ENCODE results near the gene LMTK2. TPM values are rescaled to one million over a fixed set of nuclear protein-coding genes. Genes with fewer than 3 reads are reported as not detected.

Gene LMTK2
- total RNA-seq, 1 donor from 2014 or later = 10.1 TPM

DNA sequence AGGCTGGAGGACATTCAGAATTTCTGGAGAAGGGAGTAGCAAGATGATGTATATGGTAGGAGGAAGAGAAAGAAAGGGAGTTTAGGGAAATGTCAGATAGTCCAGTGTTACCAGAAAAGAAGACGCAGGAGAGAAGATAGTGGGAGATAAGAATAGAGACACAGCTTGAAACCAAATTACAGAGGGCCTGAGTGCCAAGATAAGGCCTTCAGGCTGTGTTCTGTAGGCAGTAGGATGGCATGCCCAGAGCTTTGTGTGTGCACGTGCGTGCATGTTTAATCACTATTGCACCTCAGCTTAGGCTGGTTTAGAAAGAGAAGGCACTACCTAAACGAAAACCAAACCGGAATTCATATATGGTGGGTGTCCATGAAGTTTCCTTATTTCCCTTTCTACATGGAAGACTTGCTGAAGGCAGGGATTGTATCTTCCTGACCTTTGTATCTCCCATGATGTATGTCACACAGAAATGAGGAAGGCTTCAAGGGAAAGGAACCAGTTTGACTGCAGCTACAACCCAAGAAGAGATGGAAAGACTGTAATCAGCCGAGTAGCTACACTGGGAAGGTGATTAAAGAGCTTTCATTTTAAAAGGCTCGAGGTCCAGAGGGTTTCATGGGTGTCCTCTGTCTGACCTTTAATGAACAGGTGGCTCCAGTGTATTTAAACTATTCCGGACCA, 68.7 kb downstream of the LMTK2 start:
- no peak for DNase-seq (ENCODE audit: low spot score)

DNA sequence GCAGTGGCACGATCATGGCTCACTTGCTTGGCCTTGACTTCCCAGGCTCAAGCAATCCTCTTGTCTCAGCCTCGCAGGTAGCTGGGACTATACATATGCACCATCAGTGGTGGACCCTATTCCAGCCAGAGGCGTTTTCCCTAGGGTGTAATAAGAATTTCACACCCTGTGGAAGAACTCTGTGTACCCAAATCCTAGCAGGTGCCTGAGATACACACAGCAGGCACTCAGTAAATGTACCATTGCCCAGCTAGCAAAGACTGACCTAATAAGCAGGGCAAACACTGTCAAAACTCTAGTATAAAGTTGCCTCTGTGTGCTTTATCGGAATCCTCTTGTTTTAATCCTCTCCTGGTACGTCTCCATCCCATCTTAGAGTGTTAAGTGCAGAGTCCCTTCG, 70.9 kb downstream of the LMTK2 start:
- no peak for DNase-seq (ENCODE audit: low spot score)

DNA sequence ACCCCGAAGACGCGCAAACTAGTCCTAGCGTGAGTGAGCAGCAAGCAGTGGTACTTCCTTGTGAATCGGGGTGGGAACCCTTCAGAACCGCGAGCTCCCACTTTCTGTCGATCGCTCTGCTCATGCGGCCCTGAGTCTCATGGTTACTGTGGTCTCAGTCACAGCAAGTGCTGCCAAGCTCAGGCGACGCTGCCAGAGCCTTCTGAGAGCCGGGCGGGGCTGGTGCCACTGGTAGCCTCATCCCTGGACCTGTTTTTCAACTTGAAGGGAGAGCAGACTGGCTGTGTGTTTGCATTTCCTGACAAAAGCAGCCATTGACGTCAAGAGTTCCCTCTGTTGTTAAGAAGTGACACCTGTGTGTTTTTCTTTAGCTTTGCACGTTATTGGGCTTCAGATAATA, 71.7 kb downstream of the LMTK2 start:
- DNase-seq (ENCODE audit: low spot score) = peak; percentile 14

DNA sequence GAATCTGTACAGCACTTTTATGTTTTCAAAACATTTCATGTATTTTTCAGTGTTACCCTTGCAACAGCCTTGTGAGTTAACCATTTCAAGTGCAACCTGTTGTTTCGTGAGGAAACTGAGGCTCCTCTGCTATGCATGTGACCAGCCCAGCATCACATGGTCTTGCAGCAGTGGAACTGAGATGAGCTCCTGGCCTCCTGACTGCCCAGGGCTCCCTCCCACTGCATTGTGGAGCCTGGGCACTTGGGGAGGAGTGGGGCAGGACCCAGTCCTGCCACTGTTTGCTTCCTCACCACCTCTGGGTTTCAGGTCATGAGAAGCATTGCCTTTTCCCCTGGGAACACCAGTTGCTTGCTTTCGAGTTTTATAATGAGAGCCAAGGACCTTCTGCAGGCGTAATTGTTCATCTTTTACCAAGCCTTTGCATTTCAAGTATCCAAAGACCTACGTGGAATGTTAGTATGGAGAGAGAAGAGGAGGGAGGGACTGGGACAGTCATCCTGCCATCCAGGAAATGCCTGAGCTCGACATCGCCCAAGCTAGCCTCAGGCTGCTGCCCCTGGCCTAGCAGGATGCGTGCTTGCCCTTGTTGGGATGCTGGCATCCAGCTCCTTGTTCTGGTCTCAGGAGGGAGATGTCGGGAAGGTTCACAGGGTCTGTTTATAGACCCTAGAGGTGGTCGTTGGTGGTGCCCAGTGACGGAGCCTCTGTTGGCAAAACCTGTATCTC, 72.3 kb downstream of the LMTK2 start:
- DNase-seq (ENCODE audit: low spot score) = no peak

DNA sequence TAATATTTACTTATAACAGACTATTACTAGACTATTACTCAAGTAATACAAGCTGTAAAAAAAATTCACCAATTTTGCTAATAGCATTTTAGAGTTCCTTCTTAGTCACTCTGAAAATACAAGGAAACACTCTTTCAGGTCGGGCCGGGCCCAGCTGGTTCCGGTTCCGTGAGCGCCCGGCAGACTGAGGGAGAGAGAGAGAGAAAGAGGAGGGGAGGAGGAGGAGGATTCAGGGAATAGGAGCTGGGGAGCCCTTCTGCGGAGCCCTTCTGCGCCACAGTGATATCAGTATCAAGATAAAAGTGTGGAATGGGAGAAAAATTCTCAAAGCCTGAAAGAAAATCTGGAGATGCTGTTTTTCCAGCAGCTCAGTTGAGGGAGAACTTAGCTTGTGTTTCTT, 74.1 kb downstream of the LMTK2 start:
- no peak for DNase-seq (ENCODE audit: low spot score)

DNA sequence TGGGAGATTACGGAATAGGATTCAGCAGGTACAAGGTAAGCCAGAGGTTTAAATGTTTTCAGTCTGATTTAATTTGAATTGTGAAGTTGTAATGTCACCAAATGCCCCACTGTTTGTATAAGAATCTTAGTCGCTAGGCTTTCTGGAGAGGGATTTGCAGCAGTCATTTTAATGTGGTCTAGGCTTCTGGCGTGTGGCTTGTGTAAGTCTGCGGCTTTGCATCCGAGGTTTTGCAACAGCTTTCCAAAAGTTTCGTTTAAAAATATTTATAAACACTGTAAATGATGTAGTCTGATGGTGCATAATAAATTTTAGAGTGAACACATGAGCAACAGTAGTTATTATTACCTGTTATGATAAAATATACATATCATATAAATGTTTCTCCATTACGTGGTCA, 78.4 kb downstream of the LMTK2 start:
- DNase-seq (ENCODE audit: low spot score) = no peak

DNA sequence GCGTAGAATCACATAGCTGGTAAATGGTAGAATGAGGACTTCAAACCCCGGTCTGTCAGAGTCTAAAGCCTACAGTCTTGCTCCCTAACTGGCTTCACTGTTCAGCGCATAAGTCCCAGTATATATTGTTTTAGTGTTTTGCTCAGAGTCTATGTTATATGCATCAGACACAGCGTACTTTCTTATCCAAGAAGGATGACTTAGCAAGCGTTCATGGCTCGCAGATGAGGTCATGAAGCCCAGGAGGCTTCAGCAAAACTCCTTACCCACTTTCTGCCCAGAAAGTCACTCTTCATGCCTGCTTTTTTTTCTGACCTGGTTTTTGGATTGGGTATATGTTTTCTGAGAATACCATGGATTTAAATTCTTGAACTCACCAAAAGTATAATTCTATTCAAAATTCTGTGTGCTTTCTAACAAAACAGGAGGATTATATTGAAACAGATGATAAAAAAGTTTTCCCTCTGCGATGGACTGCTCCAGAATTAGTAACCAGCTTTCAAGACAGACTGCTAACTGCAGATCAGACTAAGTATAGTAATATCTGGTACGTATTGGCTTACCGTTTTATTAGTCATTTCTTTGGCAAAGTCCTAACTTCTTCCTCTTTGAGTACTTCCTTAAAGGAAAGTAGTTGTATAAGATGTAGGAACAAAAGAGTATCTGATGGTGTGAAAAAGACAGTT, 79.9 kb downstream of the LMTK2 start:
- peak; percentile 34 for DNase-seq (ENCODE audit: low spot score)

DNA sequence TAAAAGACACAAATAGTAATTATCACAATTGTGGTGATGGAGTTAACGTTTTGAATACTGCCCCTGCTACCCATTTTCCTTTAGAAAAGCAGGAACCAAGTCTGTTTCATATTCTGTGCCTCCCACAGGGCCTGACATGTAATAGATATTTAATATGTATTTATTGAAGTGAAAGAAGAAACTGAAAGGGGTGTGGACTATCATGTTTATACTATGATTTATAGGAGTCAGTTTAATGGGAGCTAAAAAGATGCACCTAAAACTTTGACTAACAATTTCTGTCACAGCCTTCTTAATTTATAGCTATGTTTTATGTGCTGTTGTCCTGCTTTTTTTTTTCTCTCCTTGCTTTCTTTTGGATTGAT, 80.5 kb downstream of the LMTK2 start:
- DNase-seq (ENCODE audit: low spot score) = no peak

DNA sequence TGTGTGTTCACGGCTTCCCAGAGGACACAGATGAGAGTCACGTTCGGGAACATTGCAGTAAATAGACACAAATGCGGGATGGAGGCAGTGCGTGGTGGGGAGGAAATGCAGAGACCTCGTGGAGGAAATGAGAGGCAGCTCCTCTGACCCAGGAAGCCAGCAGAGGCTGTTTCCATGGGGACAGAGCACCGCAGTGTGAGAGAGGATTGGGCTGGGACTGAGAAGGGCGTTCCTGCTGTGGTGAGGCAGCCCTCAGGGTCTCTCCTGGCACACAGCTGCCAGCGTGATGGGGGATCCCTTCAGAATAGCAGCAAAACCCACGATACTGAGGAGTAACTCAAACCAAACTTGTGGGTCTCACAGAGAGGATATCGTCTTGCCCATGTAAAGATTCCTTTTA, 82.9 kb downstream of the LMTK2 start:
- DNase-seq (ENCODE audit: low spot score) = no peak

DNA sequence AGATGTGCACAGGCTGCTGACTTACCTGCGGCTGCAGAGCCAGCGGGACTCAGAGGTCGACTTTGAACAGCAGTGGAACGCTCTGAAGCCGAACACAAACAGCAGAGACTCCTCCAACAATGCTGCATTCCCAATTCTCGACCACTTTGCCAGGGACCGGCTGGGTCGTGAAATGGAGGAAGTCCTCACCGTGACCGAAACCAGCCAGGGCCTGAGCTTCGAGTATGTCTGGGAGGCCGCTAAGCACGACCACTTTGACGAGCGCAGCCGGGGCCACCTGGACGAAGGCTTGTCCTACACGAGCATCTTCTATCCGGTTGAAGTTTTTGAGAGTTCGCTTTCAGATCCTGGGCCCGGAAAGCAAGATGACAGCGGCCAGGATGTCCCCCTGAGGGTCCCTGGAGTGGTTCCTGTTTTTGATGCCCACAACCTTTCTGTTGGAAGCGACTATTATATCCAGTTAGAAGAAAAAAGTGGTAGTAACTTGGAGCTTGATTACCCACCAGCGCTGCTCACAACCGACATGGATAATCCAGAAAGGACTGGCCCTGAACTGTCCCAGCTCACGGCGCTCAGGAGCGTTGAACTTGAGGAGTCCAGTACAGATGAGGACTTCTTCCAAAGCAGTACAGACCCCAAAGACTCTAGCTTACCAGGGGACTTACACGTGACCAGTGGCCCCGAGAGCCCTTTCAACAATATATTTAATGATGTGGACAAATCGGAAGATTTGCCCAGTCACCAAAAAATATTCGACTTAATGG, 85.2 kb downstream of the LMTK2 start:
- DNase-seq (ENCODE audit: low spot score) = no peak

DNA sequence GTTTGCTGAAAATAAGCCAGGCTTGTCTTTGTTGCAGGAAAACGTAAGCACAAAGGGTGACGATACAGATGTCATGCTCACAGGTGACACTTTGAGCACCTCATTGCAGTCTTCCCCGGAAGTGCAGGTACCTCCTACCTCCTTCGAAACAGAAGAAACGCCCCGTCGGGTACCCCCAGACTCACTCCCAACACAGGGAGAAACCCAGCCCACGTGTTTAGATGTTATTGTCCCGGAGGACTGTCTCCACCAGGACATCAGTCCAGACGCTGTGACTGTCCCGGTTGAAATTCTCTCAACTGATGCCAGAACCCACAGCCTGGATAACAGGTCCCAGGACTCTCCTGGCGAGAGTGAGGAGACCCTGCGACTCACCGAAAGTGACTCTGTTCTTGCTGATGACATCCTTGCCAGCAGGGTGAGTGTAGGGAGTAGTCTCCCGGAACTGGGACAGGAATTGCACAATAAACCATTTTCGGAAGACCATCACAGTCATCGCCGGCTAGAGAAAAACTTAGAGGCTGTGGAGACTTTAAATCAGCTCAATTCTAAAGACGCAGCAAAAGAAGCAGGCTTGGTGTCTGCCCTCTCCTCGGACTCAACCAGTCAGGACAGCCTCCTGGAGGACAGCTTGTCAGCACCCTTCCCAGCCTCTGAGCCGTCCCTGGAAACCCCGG, 86.3 kb downstream of the LMTK2 start:
- no peak for DNase-seq (ENCODE audit: low spot score)

DNA sequence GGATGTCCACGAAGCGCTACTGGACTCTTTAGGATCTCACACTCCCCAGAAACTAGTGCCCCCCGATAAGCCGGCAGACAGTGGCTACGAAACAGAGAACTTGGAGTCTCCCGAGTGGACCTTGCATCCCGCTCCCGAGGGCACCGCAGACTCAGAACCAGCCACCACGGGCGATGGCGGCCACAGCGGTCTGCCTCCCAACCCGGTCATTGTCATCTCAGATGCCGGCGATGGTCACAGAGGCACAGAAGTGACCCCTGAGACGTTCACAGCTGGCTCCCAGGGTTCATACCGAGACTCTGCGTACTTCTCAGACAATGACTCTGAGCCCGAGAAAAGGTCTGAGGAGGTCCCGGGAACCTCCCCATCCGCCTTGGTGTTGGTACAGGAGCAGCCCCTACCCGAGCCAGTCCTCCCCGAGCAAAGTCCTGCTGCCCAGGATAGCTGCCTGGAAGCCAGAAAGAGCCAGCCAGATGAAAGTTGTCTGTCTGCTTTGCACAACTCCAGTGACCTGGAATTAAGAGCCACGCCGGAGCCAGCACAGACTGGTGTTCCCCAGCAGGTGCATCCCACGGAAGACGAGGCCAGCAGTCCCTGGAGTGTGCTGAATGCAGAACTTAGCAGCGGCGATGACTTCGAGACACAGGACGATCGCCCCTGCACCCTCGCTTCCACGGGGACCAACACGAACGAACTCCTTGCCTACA, 87.0 kb downstream of the LMTK2 start:
- no peak for DNase-seq (ENCODE audit: low spot score)

DNA sequence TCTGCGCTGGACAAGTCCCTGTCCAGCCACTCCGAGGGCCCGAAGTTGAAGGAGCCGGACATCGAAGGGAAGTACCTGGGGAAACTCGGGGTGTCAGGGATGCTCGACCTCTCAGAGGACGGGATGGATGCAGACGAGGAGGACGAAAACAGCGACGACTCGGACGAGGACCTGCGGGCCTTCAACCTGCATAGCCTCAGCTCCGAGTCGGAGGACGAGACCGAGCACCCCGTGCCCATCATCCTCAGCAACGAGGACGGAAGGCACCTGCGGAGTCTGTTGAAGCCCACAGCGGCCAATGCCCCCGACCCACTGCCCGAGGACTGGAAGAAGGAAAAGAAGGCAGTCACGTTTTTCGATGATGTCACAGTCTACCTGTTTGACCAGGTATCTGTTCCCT, 87.5 kb downstream of the LMTK2 start:
- no peak for DNase-seq (ENCODE audit: low spot score)

DNA sequence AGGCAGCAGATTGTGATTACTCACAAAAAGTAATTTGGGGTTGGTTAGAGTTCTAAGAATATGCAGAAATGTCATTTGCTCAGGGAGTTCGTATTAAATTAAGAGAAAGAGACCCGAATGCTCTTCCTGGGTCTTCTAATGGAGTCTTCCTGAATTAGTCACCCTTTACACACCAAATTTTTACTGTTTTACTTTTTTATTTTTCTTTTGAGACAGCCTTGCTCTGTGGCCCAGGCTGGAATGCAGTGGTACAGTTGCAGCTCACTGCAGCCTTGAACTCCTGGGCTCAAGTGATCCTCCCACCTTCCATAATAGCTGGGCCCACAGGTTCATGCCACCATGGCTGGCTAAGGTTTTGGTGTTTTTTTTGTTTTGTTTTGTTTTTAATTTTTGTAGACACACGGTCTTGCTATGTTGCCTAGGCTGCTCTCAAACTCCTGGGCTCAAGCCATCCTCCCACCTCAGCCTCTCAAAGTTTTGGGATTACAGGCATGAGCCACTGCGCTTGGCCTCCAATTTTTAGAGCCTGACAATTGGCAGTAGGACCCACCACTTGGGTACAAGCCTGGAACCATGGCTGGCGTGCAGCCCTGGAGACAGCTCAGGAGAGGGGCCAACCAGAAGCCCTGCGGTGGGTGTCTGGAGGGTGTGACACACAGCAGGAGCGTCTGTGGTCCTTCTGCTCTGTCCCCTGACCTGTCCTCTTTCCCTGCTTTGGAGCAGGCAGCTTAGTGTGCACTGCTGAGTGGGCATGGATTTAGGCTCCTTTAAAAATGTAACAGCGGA, 88.2 kb downstream of the LMTK2 start:
- no peak for DNase-seq (ENCODE audit: low spot score)

DNA sequence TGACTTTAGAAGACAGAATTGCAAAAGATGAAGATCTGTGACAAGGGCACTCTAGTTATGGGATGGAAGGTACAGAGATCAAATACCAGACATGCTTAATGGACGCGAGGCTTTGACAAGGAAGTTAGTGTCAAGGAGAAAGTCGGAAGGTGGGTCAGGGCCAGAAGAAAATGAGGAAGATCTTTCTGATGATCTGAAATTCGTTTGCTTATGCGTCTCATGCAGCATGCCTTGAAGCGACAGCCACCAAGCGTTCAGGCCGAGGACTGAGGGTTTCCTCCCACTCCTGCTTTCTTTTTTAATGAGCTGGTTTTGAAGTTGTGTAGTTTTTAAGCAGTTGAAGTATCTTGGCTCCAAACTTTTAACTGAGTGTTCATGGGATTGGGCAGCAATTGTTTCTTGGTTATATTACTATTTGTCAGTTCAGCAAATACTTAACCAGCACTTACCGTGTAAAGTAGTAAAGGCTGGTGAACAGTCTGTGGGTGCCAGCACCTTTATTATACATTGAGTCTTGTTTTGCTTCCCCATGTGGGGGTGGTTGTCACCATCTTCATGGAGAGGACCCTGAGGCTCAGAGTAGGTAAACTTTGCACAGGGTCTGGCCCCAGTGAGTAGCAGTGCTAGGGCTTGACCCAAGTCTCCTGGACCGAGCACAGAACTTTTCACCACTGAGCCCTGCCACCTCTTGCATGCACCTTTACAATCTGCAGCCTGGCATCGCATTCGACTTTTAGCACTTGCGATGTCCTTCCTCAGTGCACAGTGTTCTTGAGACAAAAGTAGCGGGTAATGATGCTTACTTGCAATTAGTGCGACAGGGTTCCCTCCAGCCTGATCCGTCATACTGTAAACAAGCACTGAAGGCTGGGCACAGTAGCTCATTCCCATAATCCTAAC, 90.3 kb downstream of the LMTK2 start:
- no peak for DNase-seq (ENCODE audit: low spot score)

DNA sequence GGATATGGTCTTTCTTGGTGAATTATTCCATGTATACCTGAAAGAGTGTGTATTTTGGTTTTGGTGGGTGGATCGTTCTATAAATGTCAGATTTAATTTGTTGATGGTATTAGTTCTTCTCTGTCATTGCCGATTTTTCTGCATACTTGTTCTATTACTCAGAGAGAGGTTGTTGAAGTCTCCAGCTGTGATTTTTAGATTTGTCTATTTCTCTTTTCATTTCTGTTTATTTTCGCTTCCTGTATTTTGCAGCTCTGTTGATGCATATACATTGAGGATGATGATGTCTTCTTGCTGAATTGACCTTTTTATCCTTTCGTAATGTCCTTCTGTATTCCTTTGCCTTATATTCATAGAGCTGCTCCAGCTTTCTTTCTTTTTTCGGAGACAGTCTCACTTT, 92.5 kb downstream of the LMTK2 start:
- DNase-seq (ENCODE audit: low spot score) = no peak

DNA sequence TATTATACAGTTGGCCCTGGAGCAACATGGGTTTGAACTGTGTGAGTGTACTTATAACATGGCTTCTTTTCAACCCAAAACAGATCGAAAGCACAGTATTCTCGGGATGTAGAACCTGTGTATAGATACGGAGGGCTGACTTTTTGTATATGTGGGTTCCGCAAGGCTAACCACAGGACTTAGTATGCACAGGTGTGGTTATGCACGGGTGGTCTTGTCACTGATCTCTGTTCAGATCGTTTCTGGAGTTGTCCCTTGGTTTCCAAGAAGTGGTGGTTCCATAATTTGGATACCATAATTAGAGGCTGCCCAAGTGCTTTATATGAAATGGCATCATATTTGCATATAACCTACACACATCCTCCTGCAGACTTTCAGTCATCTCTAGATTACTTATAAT, 93.7 kb downstream of the LMTK2 start:
- DNase-seq (ENCODE audit: low spot score) = no peak

DNA sequence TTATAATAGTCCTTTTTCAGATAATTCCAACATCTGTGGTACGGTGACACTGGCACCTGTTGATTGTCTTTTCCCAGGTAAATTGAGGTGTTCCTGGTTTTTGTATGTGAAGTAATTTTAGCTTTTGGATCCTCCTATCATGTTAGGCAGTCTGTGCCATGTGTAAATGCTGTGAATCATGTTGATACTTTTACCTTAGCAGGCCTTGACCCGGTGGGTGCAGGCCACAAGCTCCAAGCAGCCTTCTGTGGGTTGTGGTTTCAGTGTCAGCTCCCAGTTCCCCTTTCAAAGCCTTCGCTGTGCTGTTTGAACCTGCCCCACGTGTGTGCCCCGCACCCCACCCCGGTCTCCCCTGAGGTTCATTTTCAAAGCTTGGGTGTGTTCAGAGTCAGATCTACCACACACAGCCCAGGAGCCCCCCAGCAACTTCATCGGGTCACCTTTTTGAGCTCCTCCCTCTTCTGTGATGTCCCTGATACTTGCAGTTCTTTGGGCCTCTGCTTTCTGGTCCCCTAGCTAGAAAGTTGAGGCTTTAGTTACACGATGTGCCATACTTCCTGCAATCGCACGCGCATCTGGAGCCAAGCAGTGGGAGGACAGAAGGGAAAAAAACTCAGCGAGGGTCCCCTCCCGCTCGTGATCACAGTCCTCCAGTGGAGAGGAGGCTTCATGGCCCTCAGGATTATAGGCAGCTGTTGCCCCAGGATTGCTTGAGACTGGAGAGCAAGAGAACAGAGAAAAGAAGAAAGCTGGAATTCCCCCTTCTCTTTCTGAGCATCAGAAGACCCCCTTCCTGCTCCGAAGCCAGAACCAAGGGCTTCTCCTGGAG, 95.9 kb downstream of the LMTK2 start:
- DNase-seq (ENCODE audit: low spot score) = no peak

All from umbilical cord (tissue), 2 donors.